ENCODE data around the gene SP4.
"Not testable (repeated sequence)": the region's sequence is repeated elsewhere in the genome, so short reads cannot be mapped to it uniquely, and the experiment has no call there.

The SP4 gene

DNA sequence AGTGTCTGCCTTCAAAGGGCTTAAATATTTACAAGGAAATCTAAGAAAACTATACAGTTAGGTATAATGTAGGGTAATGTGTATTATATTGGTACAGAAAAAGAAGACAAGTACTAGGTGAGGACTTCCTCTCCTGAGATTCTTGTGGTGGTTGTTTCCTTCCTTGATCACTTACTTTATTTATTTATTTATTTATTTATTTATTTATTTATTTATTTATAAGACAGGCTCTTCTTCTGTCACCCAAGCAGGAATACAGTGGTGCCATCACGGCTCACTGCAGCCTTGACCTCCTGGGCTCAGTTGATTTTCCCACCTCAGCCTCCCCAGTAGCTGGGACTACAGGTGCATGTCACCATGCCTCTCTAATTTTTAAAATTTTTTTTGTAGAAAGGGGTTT, 96.8 kb downstream of the SP4 start:
- no peak for DNase-seq (ENCODE audit: low read depth, low spot score)

DNA sequence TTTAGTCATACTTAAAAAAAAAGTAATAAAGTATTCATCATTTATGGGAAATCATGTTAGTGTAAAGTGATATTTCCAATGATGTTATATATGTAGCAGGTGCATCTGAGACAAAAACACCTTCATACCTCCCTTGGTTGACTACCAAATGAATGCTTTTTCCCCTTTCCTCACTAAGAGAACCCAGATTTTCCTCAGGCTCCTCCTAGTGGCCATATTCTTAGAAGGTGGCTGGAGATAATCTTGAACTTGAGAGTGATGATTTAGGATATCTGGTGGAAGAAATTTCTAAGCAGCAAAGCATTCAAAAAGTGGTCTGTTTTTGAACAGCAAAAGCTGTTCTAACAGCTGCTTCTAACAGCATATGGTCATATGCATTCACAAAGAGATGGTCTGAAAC, 98.1 kb downstream of the SP4 start:
- no peak for DNase-seq (ENCODE audit: low read depth, low spot score)

DNA sequence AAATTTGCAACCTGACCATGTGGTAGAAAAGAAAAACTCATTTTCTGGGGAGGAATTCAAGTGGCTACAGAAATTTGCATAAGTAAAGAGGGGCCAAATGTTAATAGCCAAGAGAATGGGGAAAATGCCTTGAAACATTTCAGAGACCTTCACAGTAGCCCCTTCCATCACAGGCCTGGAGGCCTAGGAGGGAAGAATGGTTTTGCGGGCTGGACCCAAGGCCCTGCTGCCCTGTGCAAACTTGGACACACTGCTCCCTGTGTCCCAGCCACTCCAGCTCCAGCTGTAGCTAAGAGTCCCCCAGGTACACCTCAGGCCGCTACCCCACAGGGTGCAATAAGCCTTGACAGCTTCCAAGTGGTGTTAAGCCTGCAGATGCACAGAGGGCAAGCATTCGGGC, 98.6 kb downstream of the SP4 start:
- DNase-seq (ENCODE audit: low read depth, low spot score) = no peak

DNA sequence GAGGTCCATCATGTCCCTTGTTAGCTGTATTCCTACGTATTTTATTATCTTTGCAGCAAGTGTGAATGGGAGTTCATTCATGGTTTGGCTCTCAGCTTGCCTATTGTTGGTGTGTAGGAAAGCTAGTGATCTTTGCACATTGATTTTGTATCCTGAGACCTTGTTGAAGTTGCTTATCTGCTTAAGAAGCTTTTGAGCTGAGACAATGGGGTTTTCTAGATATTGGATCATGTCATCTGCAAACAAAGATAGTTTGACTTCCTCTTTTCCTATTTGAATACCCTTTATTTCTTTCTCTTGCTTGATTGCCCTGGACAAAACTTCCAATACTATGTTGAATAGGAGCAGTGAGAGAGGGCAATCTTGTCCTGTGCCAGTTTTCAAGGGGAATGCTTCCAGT, 104.6 kb downstream of the SP4 start:
- DNase-seq (ENCODE audit: low read depth, low spot score) = not testable (repeated sequence)

DNA sequence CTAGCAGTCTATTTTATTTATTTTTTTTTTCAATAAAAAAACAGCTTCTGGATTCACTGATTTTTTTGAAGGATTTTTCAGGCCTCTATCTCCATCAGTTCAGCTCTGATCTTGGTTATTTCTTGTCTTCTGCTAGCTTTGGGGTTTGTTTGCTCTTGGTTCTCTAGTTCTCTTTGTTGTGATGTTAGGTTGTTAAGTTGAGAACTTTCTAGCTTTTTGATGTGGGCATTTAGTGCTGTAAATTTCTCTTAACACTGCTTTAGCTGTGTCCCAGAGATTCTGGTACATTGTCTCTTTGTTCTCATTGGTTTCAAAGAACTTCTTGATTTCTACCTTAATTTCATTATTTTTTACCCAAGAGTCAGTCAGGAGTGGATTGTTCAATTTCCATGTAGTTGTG, 105.8 kb downstream of the SP4 start:
- not testable (repeated sequence) for DNase-seq (ENCODE audit: low read depth, low spot score)

DNA sequence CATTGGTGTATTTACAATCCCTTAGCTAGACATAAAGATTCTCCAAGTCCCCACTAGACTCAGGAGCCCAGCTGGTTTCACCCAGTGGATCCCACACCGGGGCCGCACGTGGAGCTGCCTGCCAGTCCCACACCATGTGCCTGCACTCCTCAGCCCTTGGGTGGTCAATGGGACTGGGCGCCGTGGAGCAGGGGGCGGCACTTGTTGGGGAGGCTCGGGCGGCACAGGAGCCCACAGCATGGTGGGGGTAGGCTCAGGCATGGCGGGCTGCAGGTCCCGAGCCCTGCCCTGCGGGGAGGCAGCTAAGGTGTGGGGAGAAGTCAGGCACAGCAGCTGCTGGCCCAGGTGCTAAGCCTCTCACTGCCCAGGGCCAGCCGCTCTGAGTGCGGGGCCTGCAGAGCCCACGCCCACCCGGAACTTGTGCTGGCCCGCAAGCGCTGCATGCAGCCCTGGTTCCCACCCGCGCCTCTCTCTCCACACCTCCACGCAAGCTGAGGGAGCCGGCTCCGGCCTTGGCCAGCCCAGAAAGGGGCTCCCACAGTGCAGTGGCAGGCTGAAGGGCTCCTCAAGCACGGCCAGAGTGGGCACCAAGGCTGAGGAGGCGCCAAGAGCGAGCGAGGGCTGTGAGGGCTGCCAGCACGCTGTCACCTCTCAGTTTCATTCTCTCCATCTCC, 108.7 kb downstream of the SP4 start:
- DNase-seq (ENCODE audit: low read depth, low spot score) = not testable (repeated sequence)

DNA sequence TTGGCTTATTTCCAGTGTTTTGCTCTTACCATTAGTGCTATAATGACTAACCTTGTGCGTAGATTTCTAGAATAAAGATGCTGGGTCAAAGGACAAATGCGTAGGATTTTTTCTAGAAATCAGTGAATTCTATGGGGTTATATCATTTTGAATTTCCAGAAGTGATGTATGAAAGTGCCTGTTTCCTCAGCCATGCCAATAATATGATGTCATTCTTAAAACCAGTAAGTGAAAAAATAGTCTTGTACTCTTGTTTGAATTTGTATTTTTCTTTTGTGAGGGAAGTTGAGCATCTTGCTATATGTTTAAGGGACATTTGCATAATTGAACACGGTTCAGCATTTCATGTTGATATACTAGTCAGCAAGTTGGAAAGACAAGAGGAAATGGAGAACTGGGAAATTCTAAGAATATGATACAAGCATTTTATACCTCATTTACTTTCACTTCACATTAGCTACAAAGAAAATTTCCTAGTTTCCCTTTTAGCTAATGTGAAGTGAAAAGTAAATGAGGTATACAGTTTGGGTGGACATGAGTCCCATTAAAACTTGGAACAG, 111.1 kb downstream of the SP4 start:
- no peak for DNase-seq (ENCODE audit: low read depth, low spot score)

DNA sequence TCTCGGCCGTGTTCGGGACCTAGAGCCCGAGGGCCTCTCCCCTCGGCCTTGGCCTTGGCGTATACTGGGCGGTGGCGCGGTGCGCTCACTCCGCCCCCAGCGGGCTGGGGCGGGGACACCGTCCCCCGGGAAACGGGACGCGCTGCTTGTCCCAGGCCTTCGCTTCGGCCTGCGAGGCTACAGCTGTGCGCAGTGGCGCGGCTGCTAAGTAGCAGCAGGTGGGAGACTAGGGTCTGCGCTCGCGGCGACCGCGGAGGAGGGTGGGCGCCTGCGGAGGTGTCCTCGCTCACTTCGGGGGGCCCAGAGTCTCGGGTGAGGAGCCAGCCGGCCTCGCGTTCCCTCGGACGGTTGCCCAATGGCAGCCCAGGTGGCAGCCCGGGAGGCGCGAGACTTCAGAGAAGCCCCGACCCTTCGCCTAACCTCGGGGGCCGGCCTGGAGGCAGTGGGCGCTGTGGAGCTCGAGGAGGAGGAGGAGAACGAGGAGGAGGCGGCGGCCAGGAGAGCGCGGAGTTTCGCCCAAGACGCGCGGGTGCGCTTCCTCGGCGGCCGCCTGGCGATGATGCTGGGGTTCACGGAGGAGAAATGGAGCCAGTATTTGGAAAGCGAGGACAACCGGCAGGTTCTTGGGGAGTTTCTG, 115.1 kb downstream of the SP4 start, which contains the start of gene DNAH11:
Gene DNAH11, plus strand, starts transcription at position 149 of the 637 bp plus-strand sequence. Its CDS starts 207 bp downstream, at position 356.
- no peak for DNase-seq (ENCODE audit: low read depth, low spot score)

DNA sequence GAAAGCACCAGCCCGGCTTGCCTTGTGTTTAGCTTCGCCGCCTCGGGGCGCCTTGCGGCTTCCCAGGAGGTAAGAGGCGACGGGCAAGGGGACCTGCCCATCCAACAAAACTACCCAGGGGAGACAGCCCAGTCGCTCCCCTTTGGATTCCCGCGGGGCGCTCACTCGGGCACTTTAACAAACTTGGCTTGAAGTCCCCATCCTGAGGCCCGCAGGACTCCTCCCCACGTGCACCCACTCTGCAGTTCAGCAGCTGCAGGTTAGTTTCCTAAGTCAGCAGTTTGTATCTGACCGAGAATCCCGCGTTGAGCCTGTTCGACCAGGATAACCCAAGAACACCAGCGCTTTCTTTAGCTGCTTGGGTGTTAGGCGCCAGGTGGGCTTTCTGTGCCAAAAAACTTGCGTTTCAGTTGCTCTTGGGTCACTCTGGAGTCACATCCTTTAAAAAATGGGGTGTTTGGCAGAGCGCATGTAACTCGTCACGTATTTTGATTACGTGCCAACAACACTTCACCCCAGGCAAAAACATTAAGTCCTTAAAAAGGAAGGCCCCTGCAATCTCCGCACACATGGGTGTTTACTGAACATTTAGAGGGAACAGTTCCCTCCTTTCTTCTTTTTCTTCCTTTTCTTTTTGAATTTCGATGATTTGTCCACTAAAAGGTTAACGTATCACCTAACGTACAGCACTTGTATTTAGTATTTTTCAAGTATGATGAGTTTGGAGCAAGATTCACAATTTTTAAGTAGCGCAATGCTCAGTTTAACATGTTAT, 115.8 kb downstream of the SP4 start:
- DNase-seq (ENCODE audit: low read depth, low spot score) = no peak

DNA sequence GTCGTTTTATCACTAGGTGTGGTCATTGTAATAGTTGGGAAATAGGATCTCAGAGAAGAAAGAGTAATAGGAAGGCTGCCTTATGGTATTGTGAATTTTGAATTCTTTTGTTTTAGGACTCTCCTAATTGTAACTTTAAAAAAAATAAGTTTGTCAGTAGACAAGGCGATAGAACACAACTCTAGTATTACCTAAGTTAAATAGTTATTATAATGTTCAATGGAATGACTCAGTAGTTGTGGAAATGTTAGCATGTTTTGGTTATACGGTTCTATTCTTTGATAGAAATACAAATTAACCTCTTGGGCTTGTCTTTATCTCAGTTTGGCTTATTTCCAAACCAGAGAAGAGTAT, 116.4 kb downstream of the SP4 start:
- DNase-seq (ENCODE audit: low read depth, low spot score) = no peak

DNA sequence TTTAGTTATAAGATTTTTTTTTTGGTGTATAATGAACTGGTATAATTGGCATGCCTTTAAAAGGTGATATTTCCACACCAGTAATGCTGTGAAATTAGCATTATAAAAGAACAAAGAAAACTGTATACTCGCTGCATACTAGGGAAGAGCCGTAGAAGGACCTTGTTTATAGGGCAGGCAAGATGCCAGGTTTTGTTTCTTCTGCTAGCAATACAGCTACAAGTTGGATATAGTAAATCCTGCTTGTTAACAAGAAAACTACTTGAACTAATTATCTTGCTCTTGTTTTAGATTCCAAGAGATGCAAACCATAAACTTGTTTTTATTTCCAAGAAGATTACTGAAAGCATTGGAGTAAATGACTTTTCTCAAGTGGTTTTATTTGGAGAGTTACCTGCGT, 116.8 kb downstream of the SP4 start:
- DNase-seq (ENCODE audit: low read depth, low spot score) = no peak

DNA sequence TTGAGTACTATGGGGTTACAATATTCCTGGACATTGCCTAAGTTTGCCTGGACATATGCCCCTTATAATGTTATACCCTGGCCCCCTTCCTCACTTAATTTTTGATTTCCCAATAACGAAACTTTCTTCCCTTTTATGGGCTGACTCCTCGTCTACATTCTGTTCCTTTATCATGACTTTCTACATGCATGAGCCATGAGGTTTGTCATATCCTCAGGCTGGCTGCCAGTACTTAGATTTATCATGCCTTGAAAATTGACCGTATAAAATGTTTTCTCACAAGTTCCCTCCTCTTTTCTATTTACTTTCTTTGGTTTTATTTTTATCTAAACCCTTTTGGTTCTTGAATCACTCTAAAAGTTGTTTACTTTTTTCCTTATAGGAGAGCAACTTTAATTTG, 119.6 kb downstream of the SP4 start:
- DNase-seq (ENCODE audit: low read depth, low spot score) = no peak

DNA sequence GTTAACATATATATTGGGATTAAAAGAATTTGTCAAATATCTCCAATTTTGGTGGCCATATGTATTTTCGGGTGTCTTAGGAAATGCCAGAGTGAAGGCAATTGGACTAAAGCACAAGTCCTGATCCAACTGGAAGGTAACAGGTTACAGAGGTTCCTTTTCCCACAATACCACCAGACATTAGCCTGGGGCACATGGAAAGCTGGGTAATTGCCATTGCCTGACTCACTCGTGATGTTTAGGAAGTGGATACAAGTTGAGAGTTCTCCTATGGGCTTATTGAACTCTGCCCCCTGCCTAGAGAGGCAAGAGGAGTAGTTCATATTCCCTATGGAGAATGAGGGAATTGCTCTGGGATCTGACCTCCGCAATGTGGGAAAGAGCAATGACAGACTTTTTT, 120.6 kb downstream of the SP4 start:
- DNase-seq (ENCODE audit: low read depth, low spot score) = no peak

DNA sequence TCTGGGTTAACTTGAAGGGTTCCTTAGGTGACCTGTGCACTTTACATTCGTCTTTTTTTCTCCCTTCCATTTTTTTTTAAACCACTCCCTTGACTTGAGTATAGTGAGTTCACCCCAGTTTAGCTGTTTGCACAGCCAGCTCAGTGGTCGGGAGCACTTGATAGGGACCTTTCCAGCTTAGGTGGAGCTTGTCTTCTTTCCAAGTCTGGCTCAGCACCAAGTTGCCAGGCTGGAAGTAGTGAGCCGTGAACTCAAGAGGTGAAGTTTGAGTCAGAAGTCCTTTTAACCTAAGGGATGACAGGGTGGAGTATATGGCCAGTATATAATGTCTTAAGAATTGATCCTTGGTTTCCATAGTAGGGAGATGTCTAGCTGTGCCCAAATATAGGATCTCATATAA, 122.2 kb downstream of the SP4 start:
- DNase-seq (ENCODE audit: low read depth, low spot score) = no peak

DNA sequence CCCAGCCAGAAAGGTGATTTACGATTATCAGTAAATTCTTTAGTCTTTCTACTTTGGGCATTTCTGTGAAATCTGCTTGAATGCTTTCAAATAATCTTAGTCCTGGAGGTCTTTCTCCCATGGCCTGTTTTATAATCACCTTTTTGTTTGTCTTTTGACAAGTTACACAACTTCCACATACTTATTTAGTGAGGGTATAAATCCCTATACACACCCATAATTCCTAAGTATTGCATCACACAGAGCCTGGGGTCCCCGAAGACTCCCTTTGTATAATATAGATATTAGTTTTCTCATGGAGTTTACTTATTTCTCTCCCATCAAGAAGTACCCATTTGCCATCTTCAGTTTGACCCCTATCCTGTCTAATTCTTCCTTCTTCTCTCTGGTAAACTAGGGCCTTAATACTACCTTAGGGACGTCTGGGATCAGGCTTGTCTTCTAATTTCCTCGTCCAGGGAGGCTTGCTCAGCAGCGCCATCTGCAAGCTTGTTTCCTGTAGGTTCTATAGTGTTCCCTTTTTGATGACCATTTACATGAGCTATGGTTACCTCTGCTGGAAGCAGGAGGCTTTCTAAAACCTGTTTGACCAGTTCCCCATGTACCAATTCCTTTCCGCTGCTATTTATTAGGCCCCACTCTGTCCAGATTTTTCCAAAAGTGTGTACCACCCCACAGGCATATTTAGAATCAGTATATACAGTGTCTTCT, 123.1 kb downstream of the SP4 start:
- no peak for DNase-seq (ENCODE audit: low read depth, low spot score)

DNA sequence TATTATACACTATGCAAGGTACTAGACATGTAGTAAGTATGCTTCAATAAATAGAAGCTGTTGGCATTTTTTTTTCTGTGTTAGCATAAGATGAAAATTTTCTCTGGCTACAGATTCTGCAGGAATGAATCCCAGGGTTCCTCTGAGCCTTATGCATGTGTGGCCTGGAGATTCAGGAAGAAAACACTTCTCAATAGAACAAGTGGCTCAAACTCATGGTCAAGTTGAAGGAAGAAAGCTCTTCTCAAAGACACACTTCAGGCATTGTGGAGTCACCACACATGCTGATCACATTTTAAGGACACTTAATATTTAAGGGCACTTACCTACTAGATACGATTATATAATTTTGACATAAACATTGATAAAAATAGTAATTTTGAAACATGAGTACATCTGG, 134.5 kb downstream of the SP4 start:
- DNase-seq (ENCODE audit: low read depth, low spot score) = no peak

Data from activated naive CD8-positive, alpha-beta T cell treated with anti-CD3 and anti-CD28 coated beads, Interleukin-2, amount 50 U/mL, for 16 hours (primary cell).